Glutamatergic neuron (in vitro differentiated cells): Measurements from ENCODE around the gene BBX. TPM values are rescaled to one million over a fixed set of nuclear protein-coding genes. Genes with fewer than 3 reads are reported as not detected.

Source experiments
- DNase-seq: peaks from one replicate; pipeline ENCODE4 v3.0.0; 2022
- H3K27ac Mint-ChIP-seq: one replicate; pipeline ENCODE4 v1.8.0; 2020; ENCODE audit warnings: mild to moderate bottlenecking, mixed read lengths, inconsistent platforms; ENCODE audit not compliant: unreplicated experiment
- H3K27me3 Mint-ChIP-seq: one replicate; pipeline ENCODE4 v1.8.0; 2020; ENCODE audit warnings: mild to moderate bottlenecking, moderate library complexity, mixed read lengths, inconsistent platforms; ENCODE audit not compliant: unreplicated experiment
- H3K36me3 Mint-ChIP-seq: one replicate; pipeline ENCODE4 v1.8.0; 2020; ENCODE audit warnings: mild to moderate bottlenecking, mixed read lengths, inconsistent platforms; ENCODE audit not compliant: unreplicated experiment
- H3K4me1 Mint-ChIP-seq: one replicate; pipeline ENCODE4 v1.8.0; 2020; ENCODE audit warnings: mild to moderate bottlenecking, low read depth, mixed read lengths, inconsistent platforms; ENCODE audit not compliant: unreplicated experiment
- H3K4me3 Mint-ChIP-seq: one replicate; pipeline ENCODE4 v1.8.0; 2020; ENCODE audit warnings: mild to moderate bottlenecking, mixed read lengths, inconsistent platforms; ENCODE audit not compliant: unreplicated experiment
- H3K9me3 Mint-ChIP-seq: one replicate; pipeline ENCODE4 v1.8.0; 2020; ENCODE audit warnings: mild to moderate bottlenecking, moderate library complexity, mixed read lengths, inconsistent platforms; ENCODE audit not compliant: unreplicated experiment
- CTCF ChIP-seq: fragments of 200-600 bp; sonication (generic); IDR thresholded peaks from one replicate; pipeline ENCODE4 v1.5.0; 2021; ENCODE audit not compliant: partially characterized antibody, unreplicated experiment
- total RNA-seq: library from RNA; stranded (reverse); fragmentation: NEBNext Ultra II Directional; extraction: Animal tissue kit (Norgen Biotek cat#: 25700); gene quantifications from one replicate; pipeline ENCODE4 v1.2.1, GENCODE V29; 2021; ENCODE audit not compliant: unreplicated experiment

The BBX gene
- total RNA-seq, 1 donor from 2014 or later = 71.0 TPM

GRCh38 chr3:107760144-107760543 is 237.4 kb downstream of the BBX start:
- Mint-ChIP-seq H3K4me1 (peaks cover 3% of the 10 kb centered on the region), H3K27me3 (no peaks in the 10 kb centered on the region), H3K9me3 (no peaks in the 10 kb centered on the region), H3K27ac (peak overlapping the region; percentile 20), H3K36me3 (no peaks in the 10 kb centered on the region), H3K4me3 (no peak overlapping the region)
- no peak for TF ChIP-seq CTCF
- DNase-seq = no peak

DNA sequence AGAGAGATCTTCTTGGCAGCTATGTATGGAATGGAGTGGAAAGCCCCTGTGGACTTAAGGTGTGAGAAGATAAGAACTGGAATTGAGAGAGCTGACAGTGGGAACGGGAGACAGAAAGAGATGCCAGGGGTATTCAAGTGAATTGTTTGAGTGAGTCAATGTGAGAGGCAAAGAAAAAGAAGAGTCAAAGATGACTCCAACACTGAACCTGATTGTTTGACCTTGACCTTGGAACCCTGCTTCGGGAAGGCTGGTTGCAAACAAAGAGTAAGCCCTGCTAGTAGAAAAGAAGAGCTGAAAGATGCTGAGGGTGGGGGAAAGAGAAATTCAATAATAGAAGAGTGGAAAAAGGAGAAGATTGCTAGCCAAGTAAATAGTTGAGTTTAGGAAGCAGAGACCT is 238.6 kb downstream of the BBX start:
- Mint-ChIP-seq H3K4me3 (no peak overlapping the region), H3K27me3 (no peaks in the 10 kb centered on the region), H3K27ac (no peak overlapping the region), H3K9me3 (no peaks in the 10 kb centered on the region), H3K36me3 (no peaks in the 10 kb centered on the region), H3K4me1 (peaks cover 3% of the 10 kb centered on the region)
- no peak for DNase-seq
- no peak for TF ChIP-seq CTCF

DNA sequence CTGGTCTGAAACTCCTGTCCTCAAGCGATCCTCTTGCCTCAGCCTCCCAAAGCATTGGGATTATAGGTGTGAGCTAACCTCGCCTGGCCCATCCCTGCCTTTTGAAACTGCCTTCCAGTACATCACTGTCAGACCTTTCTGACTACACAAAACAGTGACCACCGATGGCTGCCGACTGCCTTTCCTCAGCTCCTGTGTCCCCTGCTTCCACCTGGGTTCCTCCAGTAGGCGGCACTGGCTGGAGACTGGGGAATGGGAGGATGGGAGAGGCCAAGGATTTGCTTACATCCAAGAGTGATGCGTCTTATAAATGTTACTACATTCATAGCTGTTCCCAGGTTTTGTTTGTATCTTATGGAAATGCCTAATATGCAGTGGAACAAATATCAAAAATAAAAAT is 242.8 kb downstream of the BBX start:
- H3K36me3 Mint-ChIP-seq = no peaks in the 10 kb centered on the region
- no peak for DNase-seq
- H3K9me3 Mint-ChIP-seq = peaks cover 2% of the 10 kb centered on the region
- H3K4me3 Mint-ChIP-seq = no peak overlapping the region
- H3K27me3 Mint-ChIP-seq = peaks cover 5% of the 10 kb centered on the region
- peaks cover 16% of the 10 kb centered on the region for H3K4me1 Mint-ChIP-seq
- H3K27ac Mint-ChIP-seq = no peak overlapping the region
- TF ChIP-seq CTCF = no peak

DNA sequence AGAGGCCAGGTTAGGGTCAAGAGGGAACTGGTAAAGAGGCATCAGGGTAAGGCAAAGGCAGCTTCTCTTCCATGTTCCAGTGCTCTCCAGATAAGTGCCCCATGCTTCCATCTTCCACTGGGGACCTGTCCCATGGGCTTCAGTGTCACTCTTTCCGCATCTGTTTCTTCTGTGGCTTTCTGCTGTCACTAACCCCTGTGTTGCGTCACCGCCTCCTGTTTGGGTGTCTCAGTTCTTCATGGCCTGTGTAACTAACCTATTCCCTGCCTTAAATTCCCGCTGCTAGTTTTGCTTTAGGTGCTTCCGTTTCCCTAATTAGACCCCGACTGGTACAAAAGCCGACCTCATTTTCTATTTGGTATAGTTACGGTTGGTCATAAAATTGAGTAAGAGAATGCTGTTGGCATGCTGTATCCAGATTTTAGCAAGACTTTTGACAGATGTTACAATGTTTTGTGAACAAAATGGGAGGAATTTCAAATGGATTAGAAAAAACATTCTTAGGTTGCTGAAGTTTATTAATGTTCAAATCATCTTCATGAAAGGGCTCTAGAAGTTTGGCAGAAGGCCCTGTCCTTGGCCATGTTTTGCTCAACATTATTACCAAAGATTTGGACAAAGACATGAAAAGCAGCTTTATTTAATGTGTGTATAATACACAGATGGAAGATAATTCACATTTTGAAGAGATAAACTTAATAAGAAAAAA is 245.3 kb downstream of the BBX start:
- H3K4me1 Mint-ChIP-seq = peaks cover 26% of the 10 kb centered on the region
- peaks cover 5% of the 10 kb centered on the region for H3K27me3 Mint-ChIP-seq
- peak overlapping the region; percentile 52 for H3K27ac Mint-ChIP-seq
- DNase-seq = peak; percentile 31
- no peak for TF ChIP-seq CTCF
- H3K4me3 Mint-ChIP-seq = no peak overlapping the region
- no peaks in the 10 kb centered on the region for H3K36me3 Mint-ChIP-seq
- H3K9me3 Mint-ChIP-seq = peaks cover 2% of the 10 kb centered on the region

- H3K36me3 Mint-ChIP-seq = no peaks in the 10 kb centered on the region
- DNase-seq = no peak
- no peak for TF ChIP-seq CTCF
- peaks cover 5% of the 10 kb centered on the region for H3K27me3 Mint-ChIP-seq
- no peak overlapping the region for H3K4me3 Mint-ChIP-seq
- H3K9me3 Mint-ChIP-seq = peaks cover 2% of the 10 kb centered on the region
- no peak overlapping the region for H3K27ac Mint-ChIP-seq
- peaks cover 30% of the 10 kb centered on the region for H3K4me1 Mint-ChIP-seq
Observed at GRCh38 chr3:107769882-107770281, 247.1 kb downstream of the BBX start.
